B cell (primary cell): ENCODE results near the gene CABLES1. TPM values are rescaled to one million over a fixed set of nuclear protein-coding genes. Genes with fewer than 3 reads are reported as not detected.

Experiments
- ATAC-seq: fragments of 200-7000 bp; cut with Tn5 transposase; one replicate; pipeline ENCODE4 v1.10.0; 2021; ENCODE audit warnings: low read depth, mild to moderate bottlenecking, moderate number of reproducible peaks, moderate library complexity
- CTCF ChIA-PET: fragments of 350-600 bp; sonication (Branson Sonifier 250); formaldehyde crosslinking; loops from one replicate; lab custom pipeline; 2021; ENCODE audit warnings: antibody characterized with exemption, inconsistent platforms; lab: Charles Lee
- POLR2A ChIA-PET: fragments of 350-600 bp; sonication (Branson Sonifier 250); formaldehyde crosslinking; loops from one replicate; lab custom pipeline; 2021; ENCODE audit warnings: antibody characterized with exemption; lab: Charles Lee
- DNase-seq: peaks from one replicate; pipeline ENCODE4 v3.0.0; 2013
- H2AFZ ChIP-seq: 2 replicates; pipeline ENCODE4 v1.6.1; 2012; ENCODE audit warnings: mild to moderate bottlenecking, low read depth, low read length; ENCODE audit not compliant: insufficient read depth, poor library complexity, severe bottlenecking
- H3K27ac ChIP-seq, 2 donors: 1 replicate in 1 of 2; 2 replicates in 1 of 2; pipeline ENCODE4 v1.5.1; 2012 to 2013; ENCODE audit warnings: low read length in 2 of 2, mild to moderate bottlenecking in 2 of 2, moderate library complexity in 1 of 2
- H3K27me3 ChIP-seq, 4 experiments: fragments of 200-600 bp in 1 of 4; sonication (generic) in 1 of 4; replicated peaks in 1 of 4; 1 replicate in 2 of 4; 2 replicates in 2 of 4; pipeline versions ENCODE4 v1.6.1 to v1.7.0; 2013 to 2016; ENCODE audit warnings: low read length in 3 of 4, mild to moderate bottlenecking in 2 of 4, mixed read lengths in 1 of 4, moderate library complexity in 1 of 4; ENCODE audit not compliant: insufficient read depth in 4 of 4, control insufficient read depth in 3 of 4; ENCODE audit errors: control extremely low read depth in 1 of 4
- H3K36me3 ChIP-seq, 2 experiments: replicated peaks in 1 of 2; 1 replicate in 1 of 2; 2 replicates in 1 of 2; pipeline versions ENCODE4 v1.6.1 to v1.7.1; 2013; ENCODE audit warnings: low read length in 1 of 2; ENCODE audit not compliant: insufficient read depth in 2 of 2, control insufficient read depth in 1 of 2; ENCODE audit errors: control extremely low read depth in 1 of 2, extremely low read depth in 1 of 2
- H3K4me1 ChIP-seq, 2 donors: fragments of 200-600 bp in 1 of 2; sonication (generic) in 1 of 2; 1 replicate in 1 of 2; 2 replicates in 1 of 2; pipeline versions ENCODE4 v1.5.1 to v1.6.1; 2013 to 2017; ENCODE audit warnings: low read length in 2 of 2; ENCODE audit not compliant: control insufficient read depth in 2 of 2, insufficient read depth in 2 of 2
- H3K4me2 ChIP-seq: replicated peaks from 2 replicates; pipeline ENCODE3; 2012; ENCODE audit warnings: mild to moderate bottlenecking, low read depth, low read length; ENCODE audit not compliant: poor library complexity, severe bottlenecking
- H3K4me3 ChIP-seq, 5 experiments: fragments of 200-600 bp in 1 of 5; sonication (generic) in 1 of 5; 1 replicate in 3 of 5; 2 replicates in 2 of 5; pipeline versions ENCODE4 v1.5.1 to v1.7.0; 2011 to 2016; ENCODE audit warnings: low read length in 4 of 5, mild to moderate bottlenecking in 4 of 5, low read depth in 2 of 5, control low read depth in 1 of 5, moderate library complexity in 1 of 5; ENCODE audit not compliant: insufficient read depth in 1 of 5; ENCODE audit errors: control extremely low read depth in 1 of 5, extremely low read depth in 1 of 5
- H3K79me2 ChIP-seq: fragments of 200-600 bp; sonication (generic); one replicate; pipeline ENCODE4 v1.6.0; 2016; ENCODE audit warnings: low read length; ENCODE audit not compliant: control insufficient read depth, insufficient read depth
- H3K9ac ChIP-seq: fragments of 200-600 bp; sonication (generic); 2 replicates; pipeline ENCODE4 v1.6.1; 2017; ENCODE audit warnings: mild to moderate bottlenecking, low read length, moderate library complexity
- H3K9me3 ChIP-seq, 3 donors: one replicate each; pipeline versions ENCODE4 v1.6.1 to v1.7.1; 2013; ENCODE audit warnings: low read length in 2 of 3; ENCODE audit not compliant: control insufficient read depth in 2 of 3, insufficient read depth in 1 of 3; ENCODE audit errors: control extremely low read depth in 1 of 3
- H4K20me1 ChIP-seq: 2 replicates; pipeline ENCODE4 v1.6.0; 2012; ENCODE audit warnings: mild to moderate bottlenecking, low read length; ENCODE audit not compliant: insufficient read depth, control insufficient read depth, poor library complexity, severe bottlenecking
- H3K27ac Mint-ChIP-seq: one replicate; pipeline ENCODE4 v1.8.0; 2021; ENCODE audit warnings: mixed read lengths
- H3K27me3 Mint-ChIP-seq: one replicate; pipeline ENCODE4 v1.8.0; 2021; ENCODE audit warnings: mixed read lengths
- H3K4me1 Mint-ChIP-seq: one replicate; pipeline ENCODE4 v1.8.0; 2021; ENCODE audit warnings: mixed read lengths
- H3K4me3 Mint-ChIP-seq: one replicate; pipeline ENCODE4 v1.8.0; 2021; ENCODE audit warnings: mixed read lengths
- H3K9me3 Mint-ChIP-seq: one replicate; pipeline ENCODE4 v1.8.0; 2022; ENCODE audit warnings: mixed read lengths; ENCODE audit not compliant: insufficient read depth
- CTCF ChIP-seq: fragments of 200-600 bp; IDR thresholded peaks from one replicate; pipeline ENCODE4 v1.8.0; 2022; ENCODE audit warnings: antibody characterized with exemption, mild to moderate bottlenecking
- EZH2 ChIP-seq: IDR thresholded peaks from 2 replicates; pipeline ENCODE4 v1.6.1; 2012; ENCODE audit warnings: borderline replicate concordance, low read depth, mild to moderate bottlenecking, moderate library complexity, low read length; ENCODE audit not compliant: insufficient read depth, poor library complexity, severe bottlenecking
- WGBS: methylation state at CpG from one replicate; pipeline ENCODE4 v1.1.5; 2013; ENCODE audit warnings: missing lambda C conversion rate; ENCODE audit not compliant: insufficient coverage; 5-methylcytosine and 5-hydroxymethylcytosine counted together
- intact Hi-C: fragments of 100-400 bp; cut with micrococcal nuclease; formaldehyde crosslinking; loops from one replicate; pipeline ENCODE4 v1.10.0; 2022
- polyA plus RNA-seq: library from polyadenylated mRNA; depleted of rRNA; stranded (reverse); fragments of >200 nt; gene quantifications from 2 replicates; pipeline ENCODE4 v1.2.3, GENCODE V29; 2012
- total RNA-seq, 2 donors: library from RNA; stranded (reverse); fragments of 120-200 nt in 1 of 2; gene quantifications; 1 replicate in 1 of 2; 2 replicates in 1 of 2; pipeline versions ENCODE4 v1.2.3 to v1.2.4, GENCODE V29; 2013 to 2022

CABLES1 gene
- total and polyA plus RNA-seq, 2 donors (not counting 1 experiment from before 2014, with no cell fraction given), result 0.30 to 56.3 TPM

- H3K27me3 Mint-ChIP-seq, result peaks cover 3% of the 10 kb centered on the region
- Histone ChIP-seq H3K9me3 (peaks cover 0 to 3% (median 0%) of the 10 kb centered on the region in 3 donors), H3K9ac (no peak overlapping the region), H3K27ac (no peak overlapping the region), H3K4me3 (no peak overlapping the region), H4K20me1 (no peaks in the 10 kb centered on the region), H3K36me3 (no peaks in the 10 kb centered on the region), H3K4me1 (no peaks in the 10 kb centered on the region), H2AFZ (no peak overlapping the region), H3K27me3 (no peaks in the 10 kb centered on the region), H3K79me2 (no peaks in the 10 kb centered on the region), H3K4me2 (no peak overlapping the region)
- no peaks in the 10 kb centered on the region for H3K9me3 Mint-ChIP-seq
- no peak for ATAC-seq
- no peaks in the 10 kb centered on the region for H3K4me1 Mint-ChIP-seq
- ChIA-PET CTCF (no interaction called here), POLR2A (interaction anchor here (1.1 kb wide), 1 partner anchor 12 kb away, joined by 3 read pairs; no protein-coding TSS in a partner anchor)
- TF ChIP-seq EZH2 (no peak), CTCF (no peak)
- no peak for DNase-seq
- 93% methylated on average over 5 of the region's 5 CpGs for WGBS
- no peak overlapping the region for H3K27ac Mint-ChIP-seq
- intact Hi-C loops, result no loop called here
- H3K4me3 Mint-ChIP-seq, result no peak overlapping the region
These were observed 13.1 kb downstream of the CABLES1 start for GRCh38 chr18:23148382-23148781.

- Mint-ChIP-seq H3K9me3 (no peaks in the 10 kb centered on the region), H3K27me3 (no peaks in the 10 kb centered on the region), H3K4me3 (no peak overlapping the region), H3K27ac (no peak overlapping the region), H3K4me1 (no peaks in the 10 kb centered on the region)
- CTCF ChIA-PET, result no interaction called here
- no peak for DNase-seq
- H3K4me3 ChIP-seq, result no peak overlapping the region
- POLR2A ChIA-PET, result interaction anchor here (0.6 kb wide), 1 partner anchor 85 kb away, joined by 5 read pairs; no protein-coding TSS in a partner anchor
- no peak overlapping the region for H2AFZ ChIP-seq
- H3K9me3 ChIP-seq, result no peaks in the 10 kb centered on the region
- no peaks in the 10 kb centered on the region for H3K27me3 ChIP-seq
- no peaks in the 10 kb centered on the region for H4K20me1 ChIP-seq
- no peak overlapping the region for H3K9ac ChIP-seq
- 97% methylated on average over 7 of the region's 10 CpGs for WGBS
- intact Hi-C loops, result no loop called here
- ATAC-seq, result no peak
- no peaks in the 10 kb centered on the region for H3K4me1 ChIP-seq
- no peak overlapping the region for H3K4me2 ChIP-seq
- no peaks in the 10 kb centered on the region for H3K36me3 ChIP-seq
- no peaks in the 10 kb centered on the region for H3K79me2 ChIP-seq
- TF ChIP-seq CTCF, result no peak
- TF ChIP-seq EZH2, result no peak
- no peak overlapping the region for H3K27ac ChIP-seq
These were observed 14.3 kb downstream of the CABLES1 start for GRCh38 chr18:23149570-23149969.
